DOHH2 (cell line): ENCODE data around the gene UNC45A.

Experiments
- H3F3A ChIP-seq: fragments of 200-600 bp; sonication (generic), shearing (Covaris generic); 2 replicates; pipeline ENCODE4 v1.6.0; 2016; ENCODE audit warnings: antibody characterized with exemption, mild to moderate bottlenecking; ENCODE audit not compliant: control insufficient read depth, insufficient read depth
- H3K27ac ChIP-seq: fragments of 200-600 bp; sonication (generic); 2 replicates; pipeline ENCODE4 v1.5.1; 2014; ENCODE audit warnings: low read depth, mild to moderate bottlenecking, low read length, moderate library complexity
- H3K27me3 ChIP-seq: fragments of 200-600 bp; sonication (generic); 2 replicates; pipeline ENCODE4 v1.6.1; 2014; ENCODE audit warnings: mild to moderate bottlenecking, low read length, mixed read lengths; ENCODE audit not compliant: control insufficient read depth
- H3K36me3 ChIP-seq: fragments of 200-600 bp; sonication (generic); 2 replicates; pipeline ENCODE4 v1.6.1; 2014; ENCODE audit warnings: mild to moderate bottlenecking, low read length, moderate library complexity, mixed read lengths; ENCODE audit not compliant: control insufficient read depth
- H3K4me1 ChIP-seq: fragments of 200-600 bp; sonication (generic); 2 replicates; pipeline ENCODE4 v1.6.1; 2014; ENCODE audit warnings: mild to moderate bottlenecking, low read length, mixed read lengths; ENCODE audit not compliant: control insufficient read depth
- H3K4me2 ChIP-seq: fragments of 200-600 bp; sonication (generic); 2 replicates; pipeline ENCODE4 v1.6.0; 2014; ENCODE audit warnings: mild to moderate bottlenecking, low read length, moderate library complexity
- H3K4me3 ChIP-seq: fragments of 200-600 bp; sonication (generic); 2 replicates; pipeline ENCODE4 v1.5.1; 2014; ENCODE audit warnings: mild to moderate bottlenecking, low read length, mixed read lengths
- H3K79me2 ChIP-seq: fragments of 200-600 bp; sonication (generic); 2 replicates; pipeline ENCODE4 v1.6.1; 2014; ENCODE audit warnings: mild to moderate bottlenecking, low read length, mixed read lengths; ENCODE audit not compliant: control insufficient read depth
- H3K9me2 ChIP-seq: fragments of 200-600 bp; sonication (generic); replicated peaks from 2 replicates; pipeline ENCODE4 v1.6.1; 2014; ENCODE audit warnings: mild to moderate bottlenecking, low read length, mixed read lengths; ENCODE audit not compliant: control insufficient read depth
- H3K9me3 ChIP-seq: fragments of 200-600 bp; sonication (generic); 2 replicates; pipeline ENCODE4 v1.6.1; 2014; ENCODE audit warnings: antibody characterized with exemption, low read length, mixed read lengths; ENCODE audit not compliant: control insufficient read depth, insufficient read depth
- H4K20me1 ChIP-seq: fragments of 200-600 bp; sonication (generic); 2 replicates; pipeline ENCODE4 v1.6.0; 2014; ENCODE audit warnings: low read depth, mild to moderate bottlenecking, antibody characterized with exemption, low read length, moderate library complexity; ENCODE audit not compliant: control insufficient read depth, insufficient read depth
- CTCF ChIP-seq: fragments of 200-600 bp; sonication (generic); IDR thresholded peaks from one replicate; pipeline ENCODE4 v1.5.1; 2014; ENCODE audit warnings: antibody characterized with exemption, mild to moderate bottlenecking, low read depth, low read length; ENCODE audit not compliant: poor library complexity, severe bottlenecking
- EZH2phosphoT487 ChIP-seq: fragments of 200-600 bp; sonication (generic); IDR thresholded peaks from 2 replicates; pipeline ENCODE4 v1.6.1; 2017; ENCODE audit warnings: borderline replicate concordance, mild to moderate bottlenecking, antibody characterized with exemption, low read length, moderate library complexity, mixed read lengths

UNC45A gene

GRCh38 chr15:90887037-90887481 is 48.0 kb upstream of the UNC45A start:
- H3K9me2 ChIP-seq: no peaks in the 10 kb centered on the region
- no peaks in the 10 kb centered on the region for H3K9me3 ChIP-seq
- peaks cover 6% of the 10 kb centered on the region; the same call in 1 of the 2 replicates for H3K79me2 ChIP-seq
- no peaks in the 10 kb centered on the region for H4K20me1 ChIP-seq
- peaks cover 24% of the 10 kb centered on the region for H3K36me3 ChIP-seq
- H3K27me3 ChIP-seq: no peaks in the 10 kb centered on the region
- H3K27ac ChIP-seq: no peak overlapping the region
- peaks cover 4% of the 10 kb centered on the region for H3F3A ChIP-seq
- no peak overlapping the region for H3K4me3 ChIP-seq
- H3K4me2 ChIP-seq: no peak overlapping the region
- TF ChIP-seq EZH2phosphoT487 (no peak), CTCF (no peak)
- H3K4me1 ChIP-seq: peaks cover 42% of the 10 kb centered on the region

- no peak overlapping the region for H3K4me2 ChIP-seq
- no peak overlapping the region for H3K27ac ChIP-seq
- H3K79me2 ChIP-seq: no peaks in the 10 kb centered on the region
- peaks cover 4% of the 10 kb centered on the region; the same call in 1 of the 2 replicates for H3F3A ChIP-seq
- peaks cover 44% of the 10 kb centered on the region for H3K36me3 ChIP-seq
- H4K20me1 ChIP-seq: no peaks in the 10 kb centered on the region
- H3K27me3 ChIP-seq: no peaks in the 10 kb centered on the region
- no peak overlapping the region for H3K4me3 ChIP-seq
- H3K4me1 ChIP-seq: peaks cover 28% of the 10 kb centered on the region
- TF ChIP-seq CTCF: no peak
- no peak for TF ChIP-seq EZH2phosphoT487
- no peaks in the 10 kb centered on the region for H3K9me3 ChIP-seq
- H3K9me2 ChIP-seq: no peaks in the 10 kb centered on the region
Observed at GRCh38 chr15:90889313-90889730, 45.8 kb upstream of the UNC45A start.

- no peaks in the 10 kb centered on the region for H3K79me2 ChIP-seq
- H3K9me2 ChIP-seq: no peaks in the 10 kb centered on the region
- H4K20me1 ChIP-seq: no peaks in the 10 kb centered on the region
- no peak overlapping the region for H3K4me2 ChIP-seq
- TF ChIP-seq EZH2phosphoT487: no peak
- TF ChIP-seq CTCF: no peak
- peaks cover 26% of the 10 kb centered on the region for H3K4me1 ChIP-seq
- H3F3A ChIP-seq: peaks cover 3% of the 10 kb centered on the region; the same call in 1 of the 2 replicates
- peaks cover 44% of the 10 kb centered on the region for H3K36me3 ChIP-seq
- no peak overlapping the region for H3K27ac ChIP-seq
- no peaks in the 10 kb centered on the region for H3K9me3 ChIP-seq
- no peaks in the 10 kb centered on the region for H3K27me3 ChIP-seq
- H3K4me3 ChIP-seq: no peak overlapping the region
Observed at GRCh38 chr15:90889736-90890456, 45.2 kb upstream of the UNC45A start.
